Measurements from ENCODE around the gene FAM222A. TPM values are rescaled to one million over a fixed set of nuclear protein-coding genes. Genes with fewer than 3 reads are reported as not detected.

FAM222A gene
- polyA plus RNA-seq, 10 donors, result 4.6 to 8.1 (median 6.4) TPM

DNA sequence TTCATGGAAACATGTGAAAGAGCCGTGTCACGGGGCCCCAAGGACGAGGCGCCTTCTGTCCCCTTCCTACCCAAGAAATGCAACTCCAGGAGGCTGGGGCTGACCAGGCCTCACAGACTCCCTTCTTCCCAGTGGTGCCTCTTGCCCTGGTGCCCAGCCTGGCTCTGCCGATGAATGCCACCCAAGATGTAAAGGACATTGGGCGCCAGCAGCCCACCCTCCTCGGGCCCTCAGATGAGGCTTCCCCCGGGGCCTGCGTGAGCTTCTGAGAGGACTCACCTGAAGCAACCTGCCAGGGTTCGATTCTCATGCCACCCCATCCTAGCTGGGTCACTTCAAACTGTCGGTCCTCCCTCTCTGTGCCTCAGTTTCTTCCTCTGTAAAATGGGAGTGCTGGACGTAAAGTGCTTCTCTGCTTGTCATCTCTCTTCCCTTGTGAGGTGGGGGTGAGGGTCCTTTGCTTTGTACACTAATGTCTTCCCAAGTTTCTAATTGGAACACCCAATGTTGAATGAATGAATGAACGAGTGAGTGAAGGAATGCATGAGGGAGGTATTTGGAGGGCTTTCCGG, 10.8 kb downstream of the FAM222A start:
- DNase-seq, result no peak

DNA sequence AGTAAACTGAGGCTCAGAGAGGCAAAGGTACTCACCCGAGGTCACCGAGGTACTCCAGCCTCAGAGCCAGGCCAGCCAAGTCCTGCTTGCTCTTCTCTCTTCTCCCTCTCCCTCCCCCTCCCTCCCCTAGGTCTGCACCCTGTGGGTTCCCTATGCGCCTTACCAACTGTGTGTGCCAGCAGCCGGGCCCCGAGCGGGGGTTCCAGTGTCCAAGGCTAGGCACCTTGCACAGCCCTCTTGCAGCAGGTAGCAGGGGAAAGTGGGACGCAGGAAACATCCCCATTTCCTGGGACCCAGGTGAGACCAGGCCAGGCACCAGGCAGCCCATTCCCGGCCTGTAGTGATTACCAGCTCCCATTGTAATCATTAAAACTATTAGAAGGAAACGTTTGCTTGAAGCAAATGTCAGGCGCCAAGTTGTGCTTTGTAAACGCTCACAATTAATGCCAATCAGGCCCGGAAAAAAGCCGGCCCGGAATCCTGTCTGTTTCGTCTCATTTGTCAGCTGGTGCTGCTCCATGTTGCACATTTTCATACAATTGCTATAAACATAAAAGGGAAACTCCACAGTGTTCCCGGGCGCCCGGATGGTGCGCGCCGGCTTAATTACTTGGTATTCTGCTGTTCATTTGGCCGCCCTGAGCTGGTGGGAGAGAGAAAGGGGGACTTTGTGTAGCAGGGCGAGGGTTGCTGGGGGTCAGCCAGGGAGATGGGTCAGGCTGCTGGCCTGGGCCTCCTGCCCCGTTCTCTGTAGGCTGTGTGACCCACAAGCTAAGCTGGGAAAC, 11.9 kb downstream of the FAM222A start:
- no peak for DNase-seq

GRCh38 chr12:109726106-109726497, 12.5 kb downstream of the FAM222A start:
- no peak for DNase-seq

GRCh38 chr12:109726511-109727038, 12.9 kb downstream of the FAM222A start:
- no peak for DNase-seq

DNA sequence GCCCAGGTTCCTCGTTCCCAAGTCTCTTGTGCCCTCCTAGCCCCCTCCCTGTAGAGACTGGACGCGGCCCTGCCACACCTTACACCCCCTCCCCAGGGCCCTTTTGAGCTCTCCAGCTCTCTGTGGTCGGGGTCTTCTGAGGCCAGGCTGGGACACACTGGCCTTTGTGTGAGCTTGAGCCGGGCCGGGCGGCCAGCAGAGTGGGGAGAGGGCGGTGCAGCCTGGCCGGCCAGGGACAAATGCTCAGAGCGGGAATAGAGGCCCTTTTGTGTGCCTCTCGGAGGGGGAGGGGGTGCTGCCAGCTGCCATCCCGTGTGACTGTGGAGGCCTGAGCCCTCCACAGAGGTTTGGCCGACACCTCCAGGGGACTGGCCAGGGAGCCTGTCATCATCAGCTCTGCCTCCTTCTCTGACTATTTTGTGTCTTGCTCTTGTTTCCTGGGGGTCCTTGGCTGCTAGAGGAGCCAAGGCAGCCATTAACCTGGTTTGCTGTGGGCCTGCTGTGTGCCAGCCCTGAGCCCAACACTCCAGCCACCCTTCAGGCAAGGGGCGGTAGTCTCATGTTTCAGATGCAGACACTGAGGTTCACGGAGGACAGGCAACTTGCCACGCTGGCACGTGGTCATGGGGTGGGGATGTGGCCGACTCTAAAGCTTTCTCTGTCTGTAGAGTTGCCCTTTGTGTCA, 13.6 kb downstream of the FAM222A start:
- DNase-seq, result peak in 2 of 3 donors; percentile 46 to 66

DNA sequence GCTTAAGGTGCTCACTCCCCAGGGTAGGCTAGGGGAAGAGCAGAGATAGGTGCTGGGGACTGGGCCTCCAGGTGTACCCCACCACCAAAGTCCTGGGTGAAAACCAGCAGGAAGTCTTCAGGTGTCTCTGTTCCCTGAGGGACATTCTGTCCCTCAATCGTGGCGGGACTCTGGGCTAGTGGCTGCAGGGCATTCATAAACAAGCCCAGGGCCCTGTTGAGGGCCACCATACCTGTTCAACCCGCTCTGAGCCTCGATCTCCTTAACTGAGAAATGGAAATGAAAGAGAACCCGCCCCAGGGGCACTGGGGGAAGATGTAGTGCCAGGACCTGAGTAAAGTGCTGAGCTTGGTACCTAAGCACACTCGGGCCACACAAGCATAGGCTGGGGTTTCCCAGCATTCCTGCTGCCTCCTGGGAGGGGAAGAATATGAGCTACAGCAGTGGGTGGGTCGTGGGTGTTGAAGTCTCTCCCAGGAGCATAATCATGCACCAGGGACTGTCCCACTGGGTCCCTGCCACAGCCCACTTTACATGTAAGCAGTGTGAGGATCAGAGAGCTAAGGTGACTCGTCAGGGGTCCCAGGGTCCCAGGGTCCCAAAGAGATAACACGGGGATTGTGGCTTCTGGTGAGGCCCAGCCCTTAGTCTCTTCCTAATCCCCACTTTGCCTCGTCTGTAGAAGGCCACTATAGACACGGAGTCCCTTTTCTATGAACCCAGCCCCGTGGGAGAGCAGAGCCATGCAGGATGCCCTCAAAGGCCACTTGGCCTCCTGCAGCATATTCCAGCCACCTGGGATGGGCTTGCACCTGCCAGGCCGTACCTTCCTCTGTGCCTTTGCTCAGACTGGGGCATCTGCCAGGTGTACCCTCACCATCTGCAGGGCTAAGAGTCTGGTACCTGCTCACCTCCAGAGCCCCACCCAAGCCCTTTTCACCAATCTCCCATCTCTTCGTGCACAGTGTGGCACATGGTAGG, 14.4 kb downstream of the FAM222A start:
- no peak for DNase-seq

DNA sequence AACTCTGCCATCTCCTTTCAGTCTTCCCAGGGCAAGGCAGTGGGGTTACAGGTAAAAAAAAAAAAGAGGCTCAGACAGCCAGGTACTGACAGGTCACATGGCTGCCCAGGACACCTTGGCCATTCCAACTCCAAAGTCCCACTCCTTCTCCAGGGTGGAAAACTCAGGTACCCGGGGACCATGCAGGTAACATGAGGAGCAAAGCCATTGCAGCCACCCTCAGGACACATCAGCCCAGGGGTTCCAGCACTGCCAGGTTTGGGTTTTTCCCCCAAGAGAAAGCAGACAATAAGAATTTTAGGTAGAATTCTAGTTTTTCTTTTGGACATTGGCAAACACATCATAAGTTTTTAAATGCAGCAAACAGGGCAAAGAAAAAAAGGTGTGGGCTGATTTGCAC, 15.3 kb downstream of the FAM222A start:
- DNase-seq, result no peak

DNA sequence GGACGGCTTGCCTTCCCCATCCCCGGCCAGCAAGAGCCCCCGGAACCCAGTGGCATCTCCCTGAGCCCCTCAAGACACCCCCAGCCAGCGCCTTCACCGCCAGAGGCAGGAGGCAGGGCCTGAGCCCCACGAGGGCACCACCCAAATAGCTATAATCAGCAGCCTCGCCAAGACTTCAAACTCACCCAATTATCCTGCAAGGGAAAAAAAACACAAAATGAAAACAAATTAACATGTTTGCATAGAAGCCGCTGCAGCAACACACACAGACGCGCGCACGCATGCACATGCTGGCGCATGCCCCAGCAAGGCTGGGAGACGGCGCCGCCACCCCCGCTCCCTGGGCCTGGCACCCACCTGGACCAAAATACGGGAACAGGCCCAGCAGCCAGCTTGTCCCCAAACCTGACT, 15.8 kb downstream of the FAM222A start:
- no peak for DNase-seq

- DNase-seq, result no peak
Observed at GRCh38 chr12:109729801-109730200, 16.2 kb downstream of the FAM222A start.

DNA sequence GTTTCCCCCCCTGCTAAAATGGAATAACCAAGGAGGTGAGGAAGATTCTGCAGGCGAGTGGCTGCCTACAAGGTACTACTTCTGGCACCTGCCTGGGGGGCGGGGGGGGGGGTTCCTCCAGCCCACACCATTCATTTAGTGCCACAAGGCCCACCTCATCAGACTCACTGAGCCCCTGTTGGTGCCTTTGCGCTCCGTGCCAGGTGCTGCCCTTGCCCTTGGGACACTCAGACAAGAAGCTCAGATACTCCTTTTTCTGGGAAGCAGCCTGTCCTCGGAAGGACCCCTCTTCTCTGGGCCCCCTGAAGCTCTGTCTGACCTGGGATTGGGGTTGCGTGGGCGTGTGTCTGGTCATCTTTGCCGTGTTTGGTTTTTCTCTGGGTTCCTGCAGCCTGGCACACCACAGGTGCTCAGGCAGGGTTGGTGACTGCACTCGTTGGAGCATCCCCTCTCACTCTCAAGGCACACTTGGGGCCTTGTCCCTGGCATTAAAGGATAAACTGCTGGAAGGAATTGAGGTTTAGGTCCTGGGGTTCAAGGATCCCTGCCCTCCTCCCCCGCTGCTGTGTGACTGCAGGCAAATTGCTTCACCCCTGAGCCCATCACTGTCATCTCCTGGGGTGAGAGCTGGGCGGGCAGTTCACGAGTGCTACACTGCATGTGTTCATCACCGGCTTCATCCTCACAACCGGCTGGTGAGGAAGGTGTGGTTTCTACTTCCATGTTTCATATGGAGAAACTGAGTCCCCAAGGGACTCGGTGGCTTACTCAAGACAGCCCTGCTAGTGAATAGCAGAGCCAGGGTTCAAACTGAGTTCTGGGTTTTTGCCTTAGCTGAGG, 16.9 kb downstream of the FAM222A start:
- no peak for DNase-seq

DNA sequence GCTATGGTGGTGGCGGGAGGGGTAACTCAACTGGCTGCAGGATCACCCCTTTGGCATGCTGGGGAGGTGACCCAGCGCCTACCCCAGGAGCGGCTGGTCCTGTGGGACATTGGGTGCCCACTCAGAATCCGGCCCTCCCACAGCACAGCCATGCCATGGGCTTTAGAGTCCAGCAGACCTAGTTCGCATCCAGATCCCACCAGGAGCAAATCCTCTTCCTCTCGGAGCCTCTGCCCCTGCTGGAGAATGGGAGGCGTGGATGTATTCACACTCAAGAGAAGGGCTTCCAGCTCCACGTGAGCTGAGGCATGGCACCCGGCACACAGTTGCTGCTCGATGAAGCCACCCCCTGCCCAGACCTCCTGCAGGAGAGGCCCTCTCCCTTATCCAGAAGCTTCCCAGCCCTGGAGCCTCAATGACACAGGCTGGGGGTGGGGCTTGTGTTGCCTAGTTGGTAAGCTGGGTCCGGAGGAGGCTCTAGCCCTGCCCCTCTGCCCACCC, 17.7 kb downstream of the FAM222A start:
- no peak for DNase-seq

DNA sequence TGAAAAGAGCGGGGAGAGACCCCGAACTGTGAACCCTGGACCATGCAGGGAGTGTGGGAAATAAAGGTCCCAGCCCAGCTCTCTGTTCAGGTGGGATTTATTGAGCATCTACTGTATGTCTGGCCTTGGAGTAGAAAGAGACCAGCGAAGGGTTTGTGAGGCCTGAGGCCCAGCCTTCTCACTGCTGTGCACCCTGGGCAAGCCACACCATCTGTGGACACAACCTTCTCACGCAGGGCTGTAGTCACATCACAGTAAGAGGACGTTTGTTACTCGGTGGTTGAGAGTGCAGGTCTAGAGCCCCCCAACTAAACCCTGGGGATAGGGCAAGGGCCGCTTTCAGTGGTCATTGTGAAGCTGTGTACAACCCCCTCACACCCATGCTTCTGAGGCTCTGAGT, 18.2 kb downstream of the FAM222A start:
- no peak for DNase-seq

DNA sequence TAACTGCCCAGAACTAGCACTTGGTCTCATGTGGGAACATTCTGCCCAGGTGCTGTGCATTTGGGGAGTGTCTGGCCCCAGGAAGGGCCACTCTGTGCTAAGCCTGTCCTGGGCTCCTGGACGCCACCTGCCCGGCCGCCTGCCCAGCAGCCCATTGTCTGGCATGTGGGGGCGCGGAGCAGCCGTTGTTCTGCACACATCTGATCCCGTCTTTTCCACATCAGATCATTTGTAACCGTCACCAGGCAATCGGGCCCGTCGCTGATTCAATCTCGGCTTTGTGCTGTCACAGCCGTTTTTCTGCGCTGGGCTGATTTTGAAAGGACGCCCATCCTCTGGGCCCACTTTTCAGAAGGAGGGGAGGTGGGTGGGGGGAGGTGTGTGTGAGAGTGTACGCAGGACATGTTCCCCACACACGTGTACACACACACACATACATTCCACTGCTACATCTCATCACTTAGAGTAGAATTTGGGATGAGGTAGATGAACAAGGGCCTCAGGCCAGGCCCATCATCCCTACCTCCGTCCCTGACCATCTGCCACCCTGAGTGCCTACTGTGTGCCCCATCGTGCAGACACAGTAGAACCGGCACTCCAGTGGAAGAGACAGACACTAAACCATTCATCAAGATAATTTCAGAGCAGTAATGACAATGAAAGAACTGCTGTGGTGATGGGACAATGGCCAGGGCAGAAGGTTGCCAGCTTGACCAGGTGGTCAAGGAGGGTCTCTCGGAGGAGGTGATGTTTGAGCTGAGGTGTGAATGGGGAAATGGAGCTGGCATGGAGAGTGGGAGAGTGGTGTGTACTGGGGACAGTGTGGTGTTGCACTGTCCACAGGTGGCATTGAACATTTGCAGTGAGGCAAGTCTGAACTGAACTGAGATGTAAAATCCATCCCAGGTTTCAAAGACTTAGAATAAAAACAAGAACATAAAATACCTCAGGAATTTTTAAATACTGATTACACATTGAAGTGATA, 19.0 kb downstream of the FAM222A start:
- DNase-seq, result no peak

GRCh38 chr12:109734219-109735000, 20.8 kb downstream of the FAM222A start:
- no peak for DNase-seq

DNA sequence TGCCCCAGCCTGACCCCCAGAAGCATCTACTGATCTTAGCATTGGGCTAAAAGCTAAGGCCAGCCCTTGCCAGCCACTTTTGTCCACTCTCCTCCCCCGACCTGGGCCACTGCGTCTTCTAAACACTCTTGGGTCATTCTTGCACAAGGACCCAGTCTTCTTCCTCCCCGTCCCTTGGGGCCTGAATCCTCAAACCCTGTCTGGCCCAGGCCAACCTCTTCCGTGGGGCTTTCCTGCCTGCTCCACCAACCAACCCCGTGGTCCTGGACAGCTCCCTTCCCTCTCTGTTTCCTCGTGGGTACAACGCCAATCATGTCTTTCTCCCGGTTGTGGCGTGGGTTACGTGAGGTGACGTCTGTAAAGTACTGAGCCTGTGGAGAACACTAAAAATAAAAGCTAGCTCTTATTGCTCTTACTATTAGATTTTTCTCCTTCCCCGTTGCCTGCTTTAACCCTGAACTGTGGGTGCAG, 21.5 kb downstream of the FAM222A start:
- DNase-seq, result no peak

DNA sequence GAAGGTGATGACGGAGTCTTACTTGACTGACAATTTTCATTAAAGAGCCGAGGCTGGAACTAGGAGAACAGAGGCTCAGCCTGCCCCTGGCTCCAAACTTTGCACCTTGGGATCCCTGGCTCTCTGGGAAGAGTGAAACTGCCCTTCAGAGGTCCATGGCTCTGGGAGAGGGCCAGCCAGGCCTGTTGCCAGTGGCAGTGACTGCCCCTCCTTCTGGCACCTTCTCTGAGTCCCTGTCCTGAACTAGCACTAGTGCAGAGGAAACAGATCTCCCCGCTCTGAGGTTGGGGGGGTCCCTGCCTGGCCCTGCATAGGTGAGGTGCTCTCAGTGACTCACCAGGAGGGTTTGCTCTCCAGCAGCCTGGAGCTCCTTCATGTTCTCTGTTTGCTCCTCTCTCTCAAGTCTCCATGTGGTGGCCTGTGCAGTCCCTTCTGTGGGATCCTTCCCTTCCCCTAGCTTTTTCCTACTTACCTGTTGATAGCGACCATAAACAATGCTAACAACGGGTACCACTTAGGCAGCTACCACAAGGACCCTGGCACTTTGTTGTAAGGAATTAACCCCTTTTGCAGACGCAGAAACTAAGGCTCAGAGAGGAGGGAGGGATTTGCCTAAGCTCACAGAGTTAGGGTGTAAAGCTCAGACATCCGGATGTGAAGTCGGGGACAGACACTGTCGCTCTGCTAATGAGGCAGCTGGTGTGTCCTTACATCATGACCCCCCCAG, 22.4 kb downstream of the FAM222A start:
- no peak for DNase-seq

GRCh38 chr12:109736552-109737108, 23.0 kb downstream of the FAM222A start:
- DNase-seq, result peak in 2 of 3 donors; percentile 59 to 77

Data from muscle of back (tissue), 11 donors.